ENCODE results near the gene MYLK.
A peak's percentile ranks its signal among the peaks of the same experiment; 100 is the strongest.

The MYLK gene

GRCh38 chr3:123642957-123643330, 241.2 kb downstream of the MYLK start:
- no peak overlapping the region for H3K4me3 ChIP-seq (ENCODE audit: low read depth, low read length)
- no peak for DNase-seq (ENCODE audit: low read depth)
- TF ChIP-seq, protein P1, sequence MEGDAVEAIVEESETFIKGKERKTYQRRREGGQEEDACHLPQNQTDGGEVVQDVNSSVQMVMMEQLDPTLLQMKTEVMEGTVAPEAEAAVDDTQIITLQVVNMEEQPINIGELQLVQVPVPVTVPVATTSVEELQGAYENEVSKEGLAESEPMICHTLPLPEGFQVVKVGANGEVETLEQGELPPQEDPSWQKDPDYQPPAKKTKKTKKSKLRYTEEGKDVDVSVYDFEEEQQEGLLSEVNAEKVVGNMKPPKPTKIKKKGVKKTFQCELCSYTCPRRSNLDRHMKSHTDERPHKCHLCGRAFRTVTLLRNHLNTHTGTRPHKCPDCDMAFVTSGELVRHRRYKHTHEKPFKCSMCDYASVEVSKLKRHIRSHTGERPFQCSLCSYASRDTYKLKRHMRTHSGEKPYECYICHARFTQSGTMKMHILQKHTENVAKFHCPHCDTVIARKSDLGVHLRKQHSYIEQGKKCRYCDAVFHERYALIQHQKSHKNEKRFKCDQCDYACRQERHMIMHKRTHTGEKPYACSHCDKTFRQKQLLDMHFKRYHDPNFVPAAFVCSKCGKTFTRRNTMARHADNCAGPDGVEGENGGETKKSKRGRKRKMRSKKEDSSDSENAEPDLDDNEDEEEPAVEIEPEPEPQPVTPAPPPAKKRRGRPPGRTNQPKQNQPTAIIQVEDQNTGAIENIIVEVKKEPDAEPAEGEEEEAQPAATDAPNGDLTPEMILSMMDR (IDR thresholded peaks at IDR 0.05; ENCODE audit: control insufficient read depth, extremely low read depth, insufficient read depth): no peak

DNA sequence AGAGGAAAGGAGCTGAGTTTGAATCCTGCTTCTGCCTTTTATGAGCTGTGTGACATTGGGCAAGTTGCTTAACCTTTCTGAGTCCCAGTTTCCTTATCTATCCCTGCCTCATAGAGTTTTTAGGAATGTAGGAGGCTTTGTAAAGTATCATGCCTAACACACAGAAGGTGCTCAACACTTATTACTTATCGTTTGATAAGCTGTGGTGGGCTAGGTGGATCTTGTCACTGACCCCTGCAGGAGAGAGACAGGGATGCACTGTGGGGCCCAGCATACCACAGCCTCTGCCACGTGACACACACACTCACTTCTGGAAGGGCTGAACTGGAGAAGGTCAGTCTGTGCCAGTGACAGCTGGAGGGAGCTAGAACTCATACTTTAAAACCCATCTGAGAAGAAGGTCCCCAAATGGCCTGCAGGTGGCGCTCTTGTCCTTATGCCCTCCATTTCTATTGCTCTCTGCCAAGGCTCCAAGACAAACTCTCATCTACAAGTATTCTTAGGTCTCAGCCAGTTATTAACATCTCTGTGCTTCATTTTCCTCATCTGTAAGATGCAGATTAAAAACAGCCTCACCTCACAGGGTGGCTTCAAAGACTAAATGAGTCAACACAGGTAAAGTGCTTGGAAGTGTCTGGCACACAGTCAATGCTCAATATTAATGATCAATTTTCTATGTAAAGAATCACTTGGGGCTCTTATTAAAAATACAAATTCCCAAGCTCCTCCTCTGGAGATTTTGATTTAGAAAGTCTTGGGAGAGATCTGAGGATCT, 241.8 kb downstream of the MYLK start:
- TF ChIP-seq, protein P1 (IDR thresholded peaks at IDR 0.05; ENCODE audit: control insufficient read depth, extremely low read depth, insufficient read depth): peak; percentile 79
- DNase-seq (ENCODE audit: low read depth): peak; percentile 72

DNA sequence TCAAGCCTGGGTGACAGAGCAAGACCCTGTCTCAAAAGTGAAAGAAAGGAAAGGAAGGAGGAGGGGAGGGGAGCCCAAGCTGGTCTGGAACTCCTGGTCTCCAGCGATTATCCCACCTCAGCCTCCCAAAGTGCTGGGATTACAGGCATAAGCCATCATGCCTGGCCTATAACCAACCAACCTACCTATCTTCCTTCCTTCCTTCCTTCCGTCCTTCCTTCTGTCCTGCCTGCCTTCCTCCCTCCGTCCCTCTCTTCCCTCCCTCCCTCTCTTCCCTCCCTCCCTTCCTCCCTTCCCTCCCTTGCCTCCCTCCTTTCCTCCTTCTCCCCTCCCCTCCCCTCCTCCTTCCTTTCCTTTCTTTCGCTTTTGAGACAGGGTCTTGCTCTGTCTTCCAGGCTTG, 242.6 kb downstream of the MYLK start:
- TF ChIP-seq, protein P1 (IDR thresholded peaks at IDR 0.05; ENCODE audit: control insufficient read depth, extremely low read depth, insufficient read depth): no peak
- no peak overlapping the region for H3K4me3 ChIP-seq (ENCODE audit: low read depth, low read length)
- DNase-seq (ENCODE audit: low read depth): no peak

More for the DNA sequence above, 241.8 kb downstream of the MYLK start:
- no peak overlapping the region for H3K4me3 ChIP-seq (ENCODE audit: low read depth, low read length)

DNA sequence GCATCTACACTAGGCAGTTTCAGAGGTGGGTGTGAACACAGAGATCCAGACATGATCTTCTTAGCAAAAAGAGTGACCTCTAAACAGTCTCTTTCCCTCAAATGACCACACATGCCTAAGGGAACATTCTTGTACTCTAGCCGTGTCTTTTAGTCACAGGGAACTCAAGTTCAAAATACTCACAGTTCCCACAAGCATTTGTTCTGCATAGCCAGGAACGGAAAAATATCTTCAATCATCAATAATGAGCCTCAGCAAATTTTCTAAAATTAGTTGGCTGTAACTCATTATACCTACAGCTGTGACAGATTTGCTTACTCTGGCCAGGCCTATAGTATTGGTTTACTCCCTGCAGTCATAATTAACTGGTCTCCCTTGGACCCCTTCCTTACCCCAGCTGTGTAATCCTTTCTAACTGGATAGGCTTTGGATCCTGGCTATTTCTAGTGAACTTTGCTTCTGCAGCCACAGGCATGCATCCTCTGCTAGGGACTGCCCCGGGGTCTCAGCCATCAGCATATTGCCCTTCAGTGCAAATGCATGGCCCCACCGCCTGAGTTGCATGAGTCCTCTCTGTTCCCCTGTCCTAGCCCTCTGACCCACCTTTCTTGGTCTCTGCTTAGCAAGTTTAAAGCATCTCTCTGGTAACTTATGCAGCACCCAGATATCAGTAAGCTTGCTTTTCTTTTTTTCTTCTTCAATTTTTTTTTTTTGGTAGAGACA, 243.2 kb downstream of the MYLK start:
- TF ChIP-seq, protein P1 (IDR thresholded peaks at IDR 0.05; ENCODE audit: control insufficient read depth, extremely low read depth, insufficient read depth): no peak
- no peak for DNase-seq (ENCODE audit: low read depth)

GRCh38 chr3:123640311-123640710, 243.8 kb downstream of the MYLK start:
- H3K4me3 ChIP-seq (ENCODE audit: low read depth, low read length): no peak overlapping the region
- TF ChIP-seq, protein P1 (IDR thresholded peaks at IDR 0.05; ENCODE audit: control insufficient read depth, extremely low read depth, insufficient read depth): no peak
- DNase-seq (ENCODE audit: low read depth): no peak

More for the DNA sequence above, 243.2 kb downstream of the MYLK start:
- H3K4me3 ChIP-seq (ENCODE audit: low read depth, low read length): no peak overlapping the region

DNA sequence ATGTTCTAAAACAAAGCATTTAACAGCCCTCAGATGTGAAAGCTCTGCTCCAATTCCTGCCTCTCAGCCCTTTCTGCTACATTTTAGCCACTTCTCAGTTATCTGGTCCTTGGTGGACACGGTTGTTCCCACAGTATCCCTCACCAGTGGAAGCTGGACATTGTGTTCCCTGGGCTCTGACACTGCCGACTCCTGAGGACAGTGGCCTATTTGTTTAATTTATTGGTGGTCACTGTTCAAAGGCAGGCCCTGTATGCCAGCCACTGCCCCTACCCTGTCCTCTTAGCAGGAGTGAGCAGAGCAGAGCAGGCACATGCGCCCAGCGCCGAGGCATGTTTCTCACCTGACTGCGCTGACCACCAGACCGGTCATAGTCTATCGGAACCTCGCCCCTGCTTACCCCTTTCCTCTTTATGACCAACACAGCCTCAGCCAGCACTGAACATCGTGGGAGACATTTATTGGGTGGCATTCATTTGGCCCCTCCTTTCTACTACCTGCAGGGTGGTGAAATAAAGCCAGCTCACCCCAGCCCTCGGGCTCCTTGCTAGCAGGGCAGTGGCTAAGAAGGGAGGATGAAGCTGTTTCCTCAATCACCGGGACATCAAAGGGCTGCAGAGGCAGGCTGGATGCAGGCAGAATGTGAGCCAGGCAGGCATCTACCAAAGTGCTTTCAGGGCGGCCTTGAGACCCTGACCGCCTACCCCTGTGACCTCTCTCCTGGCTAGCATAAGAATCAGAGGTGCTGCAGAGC, 245.0 kb downstream of the MYLK start:
- no peak overlapping the region for H3K4me3 ChIP-seq (ENCODE audit: low read depth, low read length)
- DNase-seq (ENCODE audit: low read depth): no peak
- TF ChIP-seq, protein P1 (IDR thresholded peaks at IDR 0.05; ENCODE audit: control insufficient read depth, extremely low read depth, insufficient read depth): no peak
